MCF 10A (cell line): Measurements from ENCODE around the gene ABCA6. TPM values are rescaled to one million over a fixed set of nuclear protein-coding genes. Genes with fewer than 3 reads are reported as not detected.

Experiments
- BruUV-seq: library from RNA; stranded (reverse); fragments of 400-500 nt; replicated peaks from 2 replicates; lab custom pipeline; 2021; lab: Mats Ljungman, UMichigan
- CTCF ChIA-PET: fragments of 300-600 bp; sonication (Branson Sonifier 250); formaldehyde crosslinking; extraction: SDS; loops from one replicate; lab custom pipeline; 2021; ENCODE audit warnings: antibody characterized with exemption, inconsistent platforms; lab: Yijun Ruan, JAX
- POLR2A ChIA-PET: fragments of 300-600, 350-650 bp; sonication (Branson Sonifier 250); formaldehyde crosslinking; extraction: SDS; loops from one replicate; lab custom pipeline; 2020; ENCODE audit warnings: antibody characterized with exemption, inconsistent platforms; lab: Yijun Ruan, JAX
- DNase-seq: peaks from one replicate; pipeline ENCODE4 v3.0.0-alpha.2; 2018; ENCODE audit not compliant: unreplicated experiment
- H3K27ac Mint-ChIP-seq: one replicate; pipeline ENCODE4 v1.8.0; 2022; ENCODE audit warnings: mild to moderate bottlenecking, low read depth, mixed read lengths; ENCODE audit not compliant: unreplicated experiment
- H3K27me3 Mint-ChIP-seq: one replicate; pipeline ENCODE4 v1.8.0; 2022; ENCODE audit warnings: mixed read lengths; ENCODE audit not compliant: insufficient read depth, unreplicated experiment
- H3K36me3 Mint-ChIP-seq: one replicate; pipeline ENCODE4 v1.8.0; 2022; ENCODE audit warnings: mild to moderate bottlenecking, moderate library complexity, mixed read lengths; ENCODE audit not compliant: insufficient read depth, unreplicated experiment
- H3K4me1 Mint-ChIP-seq: one replicate; pipeline ENCODE4 v1.8.0; 2022; ENCODE audit warnings: mixed read lengths; ENCODE audit not compliant: insufficient read depth, unreplicated experiment
- H3K4me3 Mint-ChIP-seq: one replicate; pipeline ENCODE4 v1.8.0; 2022; ENCODE audit warnings: mild to moderate bottlenecking, moderate library complexity, mixed read lengths; ENCODE audit not compliant: unreplicated experiment
- H3K9me3 Mint-ChIP-seq: one replicate; pipeline ENCODE4 v1.8.0; 2022; ENCODE audit warnings: mixed read lengths; ENCODE audit not compliant: unreplicated experiment
- intact Hi-C: fragments of 100-400 bp; cut with micrococcal nuclease; formaldehyde crosslinking; loops from 2 replicates; pipeline ENCODE4 v1.14.1; 2022
- total RNA-seq: library from RNA; stranded (reverse); gene quantifications from 2 replicates; pipeline ENCODE4 v1.2.3, GENCODE V29; 2022
- TF ChIP-seq, protein P1 (sequence below): fragments of 200-600 bp; IDR thresholded peaks from one replicate; pipeline ENCODE4 v1.8.0; 2022; ENCODE audit warnings: antibody characterized with exemption, mild to moderate bottlenecking; ENCODE audit not compliant: unreplicated experiment

ABCA6 gene
- total RNA-seq, 1 experiment from 2014 or later = 34.5 TPM

DNA sequence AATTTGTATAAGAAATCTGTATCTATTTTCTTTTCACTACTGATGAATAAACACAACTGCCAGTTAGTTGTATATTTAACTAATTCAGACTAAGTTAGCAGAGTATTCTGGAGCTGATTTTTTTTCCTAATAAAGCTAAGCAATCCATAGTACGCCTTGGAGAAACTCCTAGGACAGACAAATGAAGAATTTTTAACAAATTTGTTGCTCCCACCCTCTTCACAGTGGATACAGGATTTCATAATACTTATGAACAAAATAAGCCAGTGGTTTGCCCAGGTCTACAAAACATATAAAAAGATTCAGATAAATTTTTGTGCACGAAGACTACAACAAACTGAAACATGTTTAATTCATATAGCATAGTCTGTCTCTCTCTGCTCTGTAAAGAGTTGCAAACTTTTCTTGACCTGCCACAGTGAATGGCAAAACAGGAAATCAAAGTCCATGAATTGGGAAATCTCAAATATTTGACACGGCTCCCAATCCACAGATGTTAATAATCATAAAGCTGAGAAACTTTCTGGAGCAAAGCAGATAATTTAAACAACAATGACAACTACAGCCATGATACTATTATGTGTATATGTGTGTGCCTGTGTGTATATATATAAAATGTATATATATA is 594 bp upstream of the ABCA6 start:
- Mint-ChIP-seq H3K36me3 (peaks cover 6% of the 10 kb centered on the region), H3K4me1 (peaks cover 38% of the 10 kb centered on the region), H3K4me3 (peak overlapping the region; percentile 77), H3K27ac (peak overlapping the region; percentile 97), H3K27me3 (no peaks in the 10 kb centered on the region), H3K9me3 (peaks cover 16% of the 10 kb centered on the region)
- intact Hi-C loops = no loop called here
- TF ChIP-seq, protein P1, sequence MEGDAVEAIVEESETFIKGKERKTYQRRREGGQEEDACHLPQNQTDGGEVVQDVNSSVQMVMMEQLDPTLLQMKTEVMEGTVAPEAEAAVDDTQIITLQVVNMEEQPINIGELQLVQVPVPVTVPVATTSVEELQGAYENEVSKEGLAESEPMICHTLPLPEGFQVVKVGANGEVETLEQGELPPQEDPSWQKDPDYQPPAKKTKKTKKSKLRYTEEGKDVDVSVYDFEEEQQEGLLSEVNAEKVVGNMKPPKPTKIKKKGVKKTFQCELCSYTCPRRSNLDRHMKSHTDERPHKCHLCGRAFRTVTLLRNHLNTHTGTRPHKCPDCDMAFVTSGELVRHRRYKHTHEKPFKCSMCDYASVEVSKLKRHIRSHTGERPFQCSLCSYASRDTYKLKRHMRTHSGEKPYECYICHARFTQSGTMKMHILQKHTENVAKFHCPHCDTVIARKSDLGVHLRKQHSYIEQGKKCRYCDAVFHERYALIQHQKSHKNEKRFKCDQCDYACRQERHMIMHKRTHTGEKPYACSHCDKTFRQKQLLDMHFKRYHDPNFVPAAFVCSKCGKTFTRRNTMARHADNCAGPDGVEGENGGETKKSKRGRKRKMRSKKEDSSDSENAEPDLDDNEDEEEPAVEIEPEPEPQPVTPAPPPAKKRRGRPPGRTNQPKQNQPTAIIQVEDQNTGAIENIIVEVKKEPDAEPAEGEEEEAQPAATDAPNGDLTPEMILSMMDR = no peak
- peak; percentile 70 for DNase-seq
- TSS peak; percentile 33 for BruUV-seq
- POLR2A ChIA-PET = interaction anchor here (0.6 to 2.6 kb wide), 13 partner anchors 9 to 444 kb away, joined by 3 to 12 read pairs (median 4); partner anchors contain the start of gene ABCA5
- CTCF ChIA-PET = no interaction called here

DNA sequence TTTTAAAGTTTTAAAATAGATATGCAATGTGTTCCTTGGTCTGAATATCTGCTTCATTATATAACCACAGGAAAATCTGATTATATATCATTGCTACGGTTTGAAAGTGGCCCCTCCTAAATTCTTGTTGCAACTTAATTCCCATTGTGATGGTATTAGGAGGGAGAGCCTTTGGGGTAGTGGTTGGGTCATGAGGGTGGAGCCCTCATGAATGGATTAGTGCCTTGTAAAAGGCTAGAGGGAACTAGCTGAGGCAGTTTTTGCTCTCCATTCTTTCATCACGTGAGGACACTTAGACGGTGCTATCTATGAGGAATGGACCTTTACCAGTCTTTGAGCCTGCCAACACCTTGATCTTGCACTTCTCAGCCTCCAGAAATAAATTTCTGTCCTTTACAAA is 7.6 kb downstream of the ABCA6 start:
- ChIA-PET POLR2A (no interaction called here), CTCF (no interaction called here)
- Mint-ChIP-seq H3K27me3 (no peaks in the 10 kb centered on the region), H3K4me3 (no peak overlapping the region), H3K36me3 (peaks cover 51% of the 10 kb centered on the region), H3K27ac (no peak overlapping the region), H3K4me1 (no peaks in the 10 kb centered on the region), H3K9me3 (no peaks in the 10 kb centered on the region)
- intact Hi-C loops = no loop called here
- TF ChIP-seq, protein P1 = no peak
- no peak for DNase-seq
- BruUV-seq = no TSS peak

DNA sequence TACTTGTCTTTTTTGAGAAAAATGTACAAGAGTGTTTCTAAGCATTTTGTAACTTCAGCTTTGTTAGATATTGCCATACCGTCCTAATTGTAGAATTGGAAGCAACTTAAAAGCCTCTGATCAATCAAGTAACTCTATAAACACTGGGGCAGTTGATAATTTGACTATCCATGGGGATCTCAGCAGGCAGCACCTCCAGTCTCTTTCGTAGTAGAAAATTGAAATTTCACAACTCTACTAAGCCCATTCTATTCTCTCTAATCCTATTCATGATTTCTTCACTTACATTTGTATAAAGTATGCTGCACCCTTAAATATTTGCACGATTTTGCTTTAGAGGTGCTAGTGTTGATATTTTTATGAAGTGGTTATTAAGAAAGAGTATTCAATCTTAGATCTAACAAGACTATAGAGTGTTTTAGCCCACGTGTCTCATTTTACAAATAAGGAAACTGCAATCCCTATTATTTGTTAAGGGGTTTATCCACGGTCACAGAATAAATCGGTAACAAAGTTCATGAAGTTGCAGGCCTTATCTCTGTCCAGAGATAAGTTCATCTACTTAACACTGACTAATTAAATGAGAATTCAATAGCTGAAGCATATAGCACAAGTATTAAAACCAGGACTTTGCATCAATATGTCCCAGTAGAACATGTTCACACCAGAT is 10.9 kb downstream of the ABCA6 start:
- H3K4me1 Mint-ChIP-seq = no peaks in the 10 kb centered on the region
- intact Hi-C loops = no loop called here
- POLR2A ChIA-PET = no interaction called here
- TF ChIP-seq, protein P1 = no peak
- H3K9me3 Mint-ChIP-seq = no peaks in the 10 kb centered on the region
- no peak for DNase-seq
- no TSS peak for BruUV-seq
- CTCF ChIA-PET = interaction anchor here (0.6 kb wide), 1 partner anchor 39 kb away, joined by 3 read pairs; no protein-coding TSS in a partner anchor
- no peak overlapping the region for H3K27ac Mint-ChIP-seq
- H3K36me3 Mint-ChIP-seq = peaks cover 43% of the 10 kb centered on the region
- H3K4me3 Mint-ChIP-seq = no peak overlapping the region
- no peaks in the 10 kb centered on the region for H3K27me3 Mint-ChIP-seq

DNA sequence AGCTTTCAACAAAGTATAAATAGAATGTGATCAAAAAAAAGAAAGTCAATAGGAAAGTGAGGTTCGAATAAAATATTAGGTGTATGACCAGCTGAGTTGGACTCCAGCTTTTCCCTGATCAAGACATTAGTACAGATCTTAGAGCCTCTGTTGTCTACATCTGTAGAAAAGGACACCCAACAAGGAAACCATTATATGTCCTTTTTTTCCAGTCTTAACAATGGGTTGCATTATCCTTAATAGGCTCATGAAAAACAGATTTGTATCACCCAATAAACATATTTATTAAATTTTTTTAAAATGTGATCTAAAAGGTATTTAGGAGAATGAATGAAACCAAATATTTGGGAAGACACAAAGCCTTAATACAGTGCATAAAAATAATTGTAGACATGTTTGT is 18.1 kb downstream of the ABCA6 start:
- Mint-ChIP-seq H3K27me3 (no peaks in the 10 kb centered on the region), H3K36me3 (peaks cover 52% of the 10 kb centered on the region), H3K27ac (no peak overlapping the region), H3K4me1 (peaks cover 6% of the 10 kb centered on the region), H3K9me3 (no peaks in the 10 kb centered on the region), H3K4me3 (no peak overlapping the region)
- CTCF ChIA-PET = no interaction called here
- DNase-seq = no peak
- TF ChIP-seq, protein P1 = no peak
- POLR2A ChIA-PET = no interaction called here
- intact Hi-C loops = no loop called here
- BruUV-seq = no TSS peak
